NB4 (cell line): ENCODE measurements around the gene LTBP1.

ENCODE experiments used
- POLR2A ChIP-seq: IDR thresholded peaks from 2 replicates; pipeline ENCODE4 v1.6.1; 2011; ENCODE audit warnings: mild to moderate bottlenecking; ENCODE audit not compliant: insufficient read length; ENCODE audit errors: extremely low read depth
- TF ChIP-seq, protein P1 (sequence below): IDR thresholded peaks from one replicate; pipeline ENCODE4 v1.5.1; 2012; ENCODE audit warnings: low read depth, low read length

GRCh38 chr2:33371304-33372090 lies 424.7 kb downstream of the LTBP1 start:
- TF ChIP-seq, protein P1, sequence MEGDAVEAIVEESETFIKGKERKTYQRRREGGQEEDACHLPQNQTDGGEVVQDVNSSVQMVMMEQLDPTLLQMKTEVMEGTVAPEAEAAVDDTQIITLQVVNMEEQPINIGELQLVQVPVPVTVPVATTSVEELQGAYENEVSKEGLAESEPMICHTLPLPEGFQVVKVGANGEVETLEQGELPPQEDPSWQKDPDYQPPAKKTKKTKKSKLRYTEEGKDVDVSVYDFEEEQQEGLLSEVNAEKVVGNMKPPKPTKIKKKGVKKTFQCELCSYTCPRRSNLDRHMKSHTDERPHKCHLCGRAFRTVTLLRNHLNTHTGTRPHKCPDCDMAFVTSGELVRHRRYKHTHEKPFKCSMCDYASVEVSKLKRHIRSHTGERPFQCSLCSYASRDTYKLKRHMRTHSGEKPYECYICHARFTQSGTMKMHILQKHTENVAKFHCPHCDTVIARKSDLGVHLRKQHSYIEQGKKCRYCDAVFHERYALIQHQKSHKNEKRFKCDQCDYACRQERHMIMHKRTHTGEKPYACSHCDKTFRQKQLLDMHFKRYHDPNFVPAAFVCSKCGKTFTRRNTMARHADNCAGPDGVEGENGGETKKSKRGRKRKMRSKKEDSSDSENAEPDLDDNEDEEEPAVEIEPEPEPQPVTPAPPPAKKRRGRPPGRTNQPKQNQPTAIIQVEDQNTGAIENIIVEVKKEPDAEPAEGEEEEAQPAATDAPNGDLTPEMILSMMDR, result no peak
- TF ChIP-seq POLR2A, result no peak
